ENCODE data around the gene CA11. TPM values are rescaled to one million over a fixed set of nuclear protein-coding genes. Genes with fewer than 3 reads are reported as not detected.
A peak's percentile ranks its signal among the peaks of the same experiment; 100 is the strongest.

Gene CA11
- total RNA-seq, 4 donors from 2014 or later, result 0.51 to 55.1 (median 8.1) TPM

GRCh38 chr19:48616041-48616436 is 29.9 kb downstream of the CA11 start:
- no peaks in the 10 kb centered on the region for H3K27me3 ChIP-seq
- no peak for TF ChIP-seq CTCF (IDR thresholded peaks at IDR 0.05)
- TF ChIP-seq POLR2A (IDR thresholded peaks at IDR 0.05), result no peak
- DNase-seq, result no peak
- H3K9me3 ChIP-seq, result no peaks in the 10 kb centered on the region
- H3K4me1 ChIP-seq, result peaks cover 8 to 11% of the 10 kb centered on the region in 2 donors
- no peak overlapping the region for H3K27ac ChIP-seq
- intact Hi-C loops (cut with DNase I; ENCODE audit: low total_unique reads), result loop anchor here (10.0 kb wide), 2 partner anchors 121 to 1131 kb away; partner anchors contain the start of gene KPTN
- H3K36me3 ChIP-seq, result no peaks in the 10 kb centered on the region
- no peak overlapping the region for H3K4me3 ChIP-seq

GRCh38 chr19:48615231-48616040 is 30.6 kb downstream of the CA11 start:
- H3K36me3 ChIP-seq, result no peaks in the 10 kb centered on the region
- no peak for TF ChIP-seq POLR2A (IDR thresholded peaks at IDR 0.05)
- no peak for TF ChIP-seq CTCF (IDR thresholded peaks at IDR 0.05)
- intact Hi-C loops (cut with DNase I; ENCODE audit: low total_unique reads), result loop anchor here (10.0 kb wide), 2 partner anchors 121 to 1131 kb away; partner anchors contain the start of gene KPTN
- H3K27me3 ChIP-seq, result no peaks in the 10 kb centered on the region
- DNase-seq, result no peak
- no peaks in the 10 kb centered on the region for H3K9me3 ChIP-seq
- peaks cover 8 to 11% of the 10 kb centered on the region in 2 donors for H3K4me1 ChIP-seq
- no peak overlapping the region for H3K4me3 ChIP-seq
- H3K27ac ChIP-seq, result no peak overlapping the region

- Histone ChIP-seq H3K27ac (no peak within 1 kb of the TSS), H3K4me3 (no peak within 1 kb of the TSS), H3K27me3 (no peaks in the 10 kb centered on the region), H3K4me1 (peaks cover 8 to 11% of the 10 kb centered on the region in 2 donors), H3K36me3 (no peaks in the 10 kb centered on the region), H3K9me3 (no peaks in the 10 kb centered on the region)
- no peak for DNase-seq
- intact Hi-C loops (cut with DNase I; ENCODE audit: low total_unique reads), result loop anchor here (10.0 kb wide), 2 partner anchors 120 to 1130 kb away; partner anchors contain the start of gene KPTN
- no peak for TF ChIP-seq CTCF (IDR thresholded peaks at IDR 0.05)
- TF ChIP-seq POLR2A (IDR thresholded peaks at IDR 0.05), result peak in 1 of 2 donors; percentile 16
These were observed 31.4 kb downstream of the CA11 start, which contains the start of gene FAM83E for GRCh38 chr19:48614436-48615230. Gene FAM83E, minus strand, starts transcription at chr19:48615076. Its CDS starts 1,704 bp downstream, at chr19:48613372.

GRCh38 chr19:48613852-48614435 is 32.0 kb downstream of the CA11 start:
- Histone ChIP-seq H3K27me3 (no peaks in the 10 kb centered on the region), H3K9me3 (no peaks in the 10 kb centered on the region), H3K36me3 (no peaks in the 10 kb centered on the region), H3K4me1 (peaks cover 8 to 11% of the 10 kb centered on the region in 2 donors), H3K27ac (no peak overlapping the region), H3K4me3 (no peak overlapping the region)
- no peak for DNase-seq
- intact Hi-C loops (cut with DNase I; ENCODE audit: low total_unique reads), result loop anchor here (10.0 kb wide), 2 partner anchors 119 to 1129 kb away; partner anchors contain the start of gene KPTN
- TF ChIP-seq POLR2A (IDR thresholded peaks at IDR 0.05) (no peak), CTCF (IDR thresholded peaks at IDR 0.05) (no peak)
